HL-60 (cell line): ENCODE results near the gene GRXCR1.

Source experiments
- CTCF ChIP-seq: IDR thresholded peaks from one replicate; pipeline ENCODE4 v1.5.1; 2011; ENCODE audit warnings: low read length, control low read depth, inconsistent platforms; ENCODE audit not compliant: insufficient read depth
- GABPA ChIP-seq: IDR thresholded peaks from 2 replicates; pipeline ENCODE4 v1.6.1; 2012; ENCODE audit warnings: low read depth
- POLR2AphosphoS5 ChIP-seq: IDR thresholded peaks from 2 replicates; pipeline ENCODE4 v1.6.1; 2012; ENCODE audit warnings: low read depth

- TF ChIP-seq GABPA = no peak
- no peak for TF ChIP-seq CTCF
- no peak for TF ChIP-seq POLR2AphosphoS5
Observed at GRCh38 chr4:43049326-43049725, 156.8 kb downstream of the GRXCR1 start.
